HL-60/S4 (cell line): ENCODE data around the gene SLC15A3.
"Not testable (repeated sequence)": the region's sequence is repeated elsewhere in the genome, so short reads cannot be mapped to it uniquely, and the experiment has no call there.

Experiments used
- in situ Hi-C: fragments of 300-500 bp; cut with MboI; formaldehyde crosslinking; loops from 2 replicates; pipeline ENCODE4 v1.14.3; 2022; ENCODE audit warnings: low sequenced_read_pairs

Gene SLC15A3

GRCh38 chr11:60977224-60977623 lies 25.2 kb upstream of the SLC15A3 start:
- in situ Hi-C loops, result no loop called here

- in situ Hi-C loops, result no loop called here
Measured at GRCh38 chr11:60974726-60975125, 22.8 kb upstream of the SLC15A3 start.

GRCh38 chr11:60974316-60974715 lies 22.3 kb upstream of the SLC15A3 start:
- in situ Hi-C loops, result not testable (repeated sequence)

- in situ Hi-C loops, result no loop called here
Measured at GRCh38 chr11:60973699-60974098, 21.7 kb upstream of the SLC15A3 start.

GRCh38 chr11:60972182-60973030 lies 20.4 kb upstream of the SLC15A3 start:
- in situ Hi-C loops, result no loop called here

GRCh38 chr11:60971520-60971919 lies 19.5 kb upstream of the SLC15A3 start, which contains the start of gene CD6:
Gene CD6 (plus strand): TSS chr11:60971680. CDS start chr11:60971866, 186 bp downstream.
- in situ Hi-C loops, result no loop called here

GRCh38 chr11:60970890-60971289 lies 18.9 kb upstream of the SLC15A3 start:
- in situ Hi-C loops, result no loop called here

GRCh38 chr11:60970369-60970774 lies 18.4 kb upstream of the SLC15A3 start:
- in situ Hi-C loops, result no loop called here

- in situ Hi-C loops, result no loop called here
Measured at GRCh38 chr11:60968223-60968622, 16.2 kb upstream of the SLC15A3 start.

GRCh38 chr11:60966890-60967289 lies 14.9 kb upstream of the SLC15A3 start:
- in situ Hi-C loops, result no loop called here

- in situ Hi-C loops, result no loop called here
Measured at GRCh38 chr11:60964801-60965200, 12.8 kb upstream of the SLC15A3 start.

GRCh38 chr11:60960405-60960804 lies 8.4 kb upstream of the SLC15A3 start:
- in situ Hi-C loops, result no loop called here

GRCh38 chr11:60959431-60959830 lies 7.5 kb upstream of the SLC15A3 start:
- in situ Hi-C loops, result no loop called here

GRCh38 chr11:60957188-60957587 lies 5.2 kb upstream of the SLC15A3 start:
- in situ Hi-C loops, result no loop called here

- in situ Hi-C loops, result no loop called here
Measured at GRCh38 chr11:60955571-60955970, 3.6 kb upstream of the SLC15A3 start.

GRCh38 chr11:60954421-60954820 lies 2.4 kb upstream of the SLC15A3 start:
- in situ Hi-C loops, result no loop called here

- in situ Hi-C loops, result no loop called here
Measured at GRCh38 chr11:60953781-60954180, 1.8 kb upstream of the SLC15A3 start.

GRCh38 chr11:60952742-60953170 lies 780 bp upstream of the SLC15A3 start:
- in situ Hi-C loops, result no loop called here

- in situ Hi-C loops, result no loop called here
Measured at GRCh38 chr11:60951606-60951903, 421 bp downstream of the SLC15A3 start.

- in situ Hi-C loops, result no loop called here
Measured at GRCh38 chr11:60950933-60951605, 907 bp downstream of the SLC15A3 start.

GRCh38 chr11:60950024-60950423 lies 2.0 kb downstream of the SLC15A3 start:
- in situ Hi-C loops, result no loop called here

GRCh38 chr11:60948250-60948649 lies 3.7 kb downstream of the SLC15A3 start:
- in situ Hi-C loops, result no loop called here
